Cardiac muscle cell (in vitro differentiated cells and primary cell): Measurements from ENCODE around the gene B9D2. TPM values are rescaled to one million over a fixed set of nuclear protein-coding genes. Genes with fewer than 3 reads are reported as not detected.

Source experiments
- DNase-seq, 2 donors: peaks; one replicate each; pipeline versions ENCODE4 v3.0.0 to v3.0.0-alpha.2; 2010 to 2017; ENCODE audit warnings: low read depth in 1 of 2, low spot score in 1 of 2
- H3K27ac ChIP-seq: fragments of 200-600 bp; sonication (generic); 2 replicates; pipeline ENCODE4 v1.5.1; 2016
- H3K27me3 ChIP-seq: fragments of 200-600 bp; sonication (generic); 2 replicates; pipeline ENCODE4 v1.6.0; 2016; ENCODE audit warnings: control low read depth
- H3K36me3 ChIP-seq: fragments of 200-600 bp; sonication (generic); 2 replicates; pipeline ENCODE4 v1.5.1; 2016; ENCODE audit warnings: control low read depth
- H3K4me1 ChIP-seq: fragments of 200-600 bp; sonication (generic); 2 replicates; pipeline ENCODE4 v1.8.1; 2017; ENCODE audit warnings: low read depth, mild to moderate bottlenecking, mixed run types
- H3K4me3 ChIP-seq: fragments of 200-600 bp; sonication (generic); 2 replicates; pipeline ENCODE4 v1.5.1; 2016; ENCODE audit warnings: mild to moderate bottlenecking
- H3K9me3 ChIP-seq: fragments of 200-600 bp; sonication (generic); 2 replicates; pipeline ENCODE4 v1.5.1; 2017; ENCODE audit warnings: low read depth, mild to moderate bottlenecking, control low read depth
- CTCF ChIP-seq: IDR thresholded peaks from 2 replicates; pipeline ENCODE4 v1.5.1; 2012; ENCODE audit warnings: low read depth, mild to moderate bottlenecking, low read length
- polyA plus RNA-seq: library from polyadenylated mRNA; unstranded; fragments of >200 nt; fragmentation: Nextera tagmentation; extraction: Ambion mirVana; gene quantifications from 2 replicates; pipeline ENCODE4 v1.2.1, GENCODE V29; 2016
- total RNA-seq: library from RNA; depleted of rRNA; stranded (reverse); fragments of >200 nt; gene quantifications from 2 replicates; pipeline ENCODE4 v1.2.3, GENCODE V29; 2016

Gene B9D2
- total RNA-seq, result 5.3 and 7.8 TPM in 2 replicates
- 10.8 and 10.9 TPM in 2 replicates for polyA plus RNA-seq

- Histone ChIP-seq H3K4me3 (peak within 1 kb of the TSS; percentile 60), H3K27ac (peak within 1 kb of the TSS; percentile 97), H3K4me1 (no peaks in the 10 kb centered on the region), H3K27me3 (no peaks in the 10 kb centered on the region), H3K36me3 (no peaks in the 10 kb centered on the region), H3K9me3 (no peaks in the 10 kb centered on the region)
- peak; percentile 98 to 99 for DNase-seq
- no peak for TF ChIP-seq CTCF
Observed at GRCh38 chr19:41363753-41364523, at the start of gene B9D2. TSS of gene B9D2 (minus strand) at chr19:41364149. CDS start at chr19:41363519, 630 bp downstream.

GRCh38 chr19:41412953-41413352 lies 49.0 kb upstream of the B9D2 start:
- no peak for DNase-seq
- H3K9me3 ChIP-seq, result no peaks in the 10 kb centered on the region
- H3K4me3 ChIP-seq, result no peak overlapping the region
- H3K4me1 ChIP-seq, result peaks cover 11% of the 10 kb centered on the region
- no peak for TF ChIP-seq CTCF
- H3K27me3 ChIP-seq, result no peaks in the 10 kb centered on the region
- H3K36me3 ChIP-seq, result peaks cover 12% of the 10 kb centered on the region
- H3K27ac ChIP-seq, result no peak overlapping the region

- no peak for TF ChIP-seq CTCF
- Histone ChIP-seq H3K27me3 (no peaks in the 10 kb centered on the region), H3K4me3 (no peak overlapping the region), H3K36me3 (peaks cover 12% of the 10 kb centered on the region), H3K27ac (no peak overlapping the region), H3K4me1 (peaks cover 11% of the 10 kb centered on the region), H3K9me3 (no peaks in the 10 kb centered on the region)
- DNase-seq, result no peak
Observed at GRCh38 chr19:41411968-41412265, 48.0 kb upstream of the B9D2 start.

- no peak for DNase-seq
- Histone ChIP-seq H3K9me3 (no peaks in the 10 kb centered on the region), H3K4me3 (no peak overlapping the region), H3K27ac (no peak overlapping the region), H3K36me3 (peaks cover 12% of the 10 kb centered on the region), H3K4me1 (peaks cover 11% of the 10 kb centered on the region), H3K27me3 (no peaks in the 10 kb centered on the region)
- no peak for TF ChIP-seq CTCF
Observed at GRCh38 chr19:41411100-41411967, 47.4 kb upstream of the B9D2 start.

GRCh38 chr19:41410336-41411054 lies 46.5 kb upstream of the B9D2 start:
- H3K27me3 ChIP-seq, result no peaks in the 10 kb centered on the region
- TF ChIP-seq CTCF, result no peak
- H3K4me3 ChIP-seq, result no peak overlapping the region
- H3K4me1 ChIP-seq, result peaks cover 11% of the 10 kb centered on the region
- no peaks in the 10 kb centered on the region for H3K9me3 ChIP-seq
- H3K36me3 ChIP-seq, result peaks cover 12% of the 10 kb centered on the region
- DNase-seq, result peak in 1 of 2 donors; percentile 29
- peak overlapping the region; percentile 81 for H3K27ac ChIP-seq
